Measurements from ENCODE around the gene SRSF6.

DNA sequence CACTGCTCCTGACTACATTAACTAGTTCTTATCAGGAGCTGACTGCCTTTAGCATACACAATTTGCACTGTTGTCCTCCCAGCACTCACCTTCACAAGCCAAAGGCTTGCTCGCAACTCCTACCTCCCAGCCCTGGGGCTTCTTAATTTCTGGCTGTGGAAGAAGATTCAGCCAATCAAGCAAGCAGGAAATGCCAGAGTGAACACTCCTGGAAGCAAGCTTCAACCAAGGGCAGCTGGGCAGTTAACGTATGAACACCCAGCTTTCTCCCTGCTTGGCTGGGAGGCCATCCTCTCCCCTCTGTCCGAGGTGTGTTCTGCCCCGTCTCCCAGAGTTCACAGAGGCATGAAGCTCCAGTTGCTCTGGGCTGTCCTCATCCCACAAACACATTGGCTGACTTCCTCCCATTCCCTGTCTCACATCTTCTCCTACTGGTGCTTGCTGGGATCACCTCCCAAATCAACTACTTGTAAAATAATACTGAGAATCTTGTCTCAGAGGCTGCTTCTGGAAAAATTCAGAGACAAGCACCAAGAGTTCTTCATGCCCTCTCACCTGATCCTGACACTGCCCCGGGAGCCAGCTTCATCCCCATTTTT lies 15.3 kb upstream of the SRSF6 start:
- TF ChIP-seq, protein P1, sequence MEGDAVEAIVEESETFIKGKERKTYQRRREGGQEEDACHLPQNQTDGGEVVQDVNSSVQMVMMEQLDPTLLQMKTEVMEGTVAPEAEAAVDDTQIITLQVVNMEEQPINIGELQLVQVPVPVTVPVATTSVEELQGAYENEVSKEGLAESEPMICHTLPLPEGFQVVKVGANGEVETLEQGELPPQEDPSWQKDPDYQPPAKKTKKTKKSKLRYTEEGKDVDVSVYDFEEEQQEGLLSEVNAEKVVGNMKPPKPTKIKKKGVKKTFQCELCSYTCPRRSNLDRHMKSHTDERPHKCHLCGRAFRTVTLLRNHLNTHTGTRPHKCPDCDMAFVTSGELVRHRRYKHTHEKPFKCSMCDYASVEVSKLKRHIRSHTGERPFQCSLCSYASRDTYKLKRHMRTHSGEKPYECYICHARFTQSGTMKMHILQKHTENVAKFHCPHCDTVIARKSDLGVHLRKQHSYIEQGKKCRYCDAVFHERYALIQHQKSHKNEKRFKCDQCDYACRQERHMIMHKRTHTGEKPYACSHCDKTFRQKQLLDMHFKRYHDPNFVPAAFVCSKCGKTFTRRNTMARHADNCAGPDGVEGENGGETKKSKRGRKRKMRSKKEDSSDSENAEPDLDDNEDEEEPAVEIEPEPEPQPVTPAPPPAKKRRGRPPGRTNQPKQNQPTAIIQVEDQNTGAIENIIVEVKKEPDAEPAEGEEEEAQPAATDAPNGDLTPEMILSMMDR (conservative IDR thresholded peaks at IDR 0.05; ENCODE audit: low read length): no peak
- TF ChIP-seq EZH2phosphoT487 (IDR thresholded peaks at IDR 0.05; ENCODE audit: borderline replicate concordance, low read depth, low read length): no peak

Measured in OCI-LY7 (cell line).